Esophagus muscularis mucosa (tissue), 4 donors: ENCODE results near the gene PLCL1. TPM values are rescaled to one million over a fixed set of nuclear protein-coding genes. Genes with fewer than 3 reads are reported as not detected.

Experiments
- DNase-seq: peaks from one replicate; pipeline ENCODE4 v3.0.0-alpha.2; 2017; ENCODE audit errors: extremely low spot score
- H3K27ac ChIP-seq, 4 donors: fragments of 200-600 bp; sonication (generic); replicated peaks in 1 of 4; 1 replicate in 3 of 4; 2 replicates in 1 of 4; pipeline ENCODE4 v1.5.1; 2016 to 2019; ENCODE audit warnings: mild to moderate bottlenecking in 1 of 4
- H3K27me3 ChIP-seq, 4 donors: fragments of 200-600 bp; sonication (generic); one replicate each; pipeline versions ENCODE4 v1.5.1 to v1.6.0; 2016 to 2019
- H3K36me3 ChIP-seq, 4 donors: fragments of 200-600 bp; sonication (generic); one replicate each; pipeline ENCODE4 v1.5.1; 2016 to 2019
- H3K4me1 ChIP-seq, 4 donors: fragments of 200-600 bp; sonication (generic); one replicate each; pipeline ENCODE4 v1.5.1; 2016 to 2019
- H3K4me3 ChIP-seq, 4 donors: fragments of 200-600 bp; sonication (generic); 1 replicate in 2 of 4; 2 replicates in 2 of 4; pipeline ENCODE4 v1.5.1; 2016 to 2019; ENCODE audit warnings: mild to moderate bottlenecking in 4 of 4, moderate library complexity in 1 of 4
- H3K9me3 ChIP-seq, 4 donors: fragments of 200-600 bp; sonication (generic); 1 replicate in 3 of 4; 2 replicates in 1 of 4; pipeline ENCODE4 v1.5.1; 2016 to 2019
- EP300 ChIP-seq: sonication (generic); formaldehyde crosslinking; IDR thresholded peaks from one replicate; pipeline ENCODE4 v1.6.1; 2017; ENCODE audit warnings: antibody characterized with exemption
- POLR2A ChIP-seq: fragments of 450-650 bp; IDR thresholded peaks from one replicate; pipeline ENCODE4 v1.6.1; 2017; ENCODE audit warnings: antibody characterized with exemption, moderate library complexity, mild to moderate bottlenecking, low read depth
- POLR2AphosphoS5 ChIP-seq, 2 donors: sonication (generic); formaldehyde crosslinking; IDR thresholded peaks; one replicate each; pipeline ENCODE4 v1.6.1; 2017; ENCODE audit warnings: antibody characterized with exemption in 2 of 2
- WGBS: methylation state at CpG from one replicate; pipeline ENCODE4 v1.1.5; 2018; 5-methylcytosine and 5-hydroxymethylcytosine counted together
- intact Hi-C: fragments of 100-400 bp; cut with DNase I; formaldehyde crosslinking; loops from one replicate; pipeline ENCODE4 v1.15.1; 2023
- total RNA-seq, 4 donors: library from RNA; depleted of rRNA; stranded (reverse); fragments of >200 nt; gene quantifications; one replicate each; pipeline versions ENCODE4 v1.1.0 to v1.2.1, GENCODE V29; 2016
- TF ChIP-seq, protein P1 (sequence below), 3 experiments: fragments of 200-600 bp in 2 of 3; fragments of 450-650 bp in 1 of 3; sonication (generic) in 2 of 3; IDR thresholded peaks; one replicate each; pipeline ENCODE4 v1.5.1; 2017 to 2019; ENCODE audit warnings: antibody characterized with exemption in 3 of 3, mild to moderate bottlenecking in 2 of 3, moderate library complexity in 1 of 3

Gene PLCL1
- total RNA-seq, 4 donors from 2014 or later: 67.3 to 86.2 (median 79.2) TPM

- Histone ChIP-seq H3K27ac (peak overlapping the region; percentile 35 to 68 (median 66)), H3K36me3 (no peaks in the 10 kb centered on the region), H3K4me3 (no peak overlapping the region), H3K9me3 (no peaks in the 10 kb centered on the region), H3K4me1 (peaks cover 25 to 64% (median 49%) of the 10 kb centered on the region in 4 donors), H3K27me3 (no peaks in the 10 kb centered on the region)
- WGBS: 50% methylated on average over 7 of the region's 7 CpGs
- intact Hi-C loops: no loop called here
- no peak for TF ChIP-seq POLR2A
- DNase-seq: no peak
Observed at GRCh38 chr2:197847651-197848401, 43.4 kb downstream of the PLCL1 start.

DNA sequence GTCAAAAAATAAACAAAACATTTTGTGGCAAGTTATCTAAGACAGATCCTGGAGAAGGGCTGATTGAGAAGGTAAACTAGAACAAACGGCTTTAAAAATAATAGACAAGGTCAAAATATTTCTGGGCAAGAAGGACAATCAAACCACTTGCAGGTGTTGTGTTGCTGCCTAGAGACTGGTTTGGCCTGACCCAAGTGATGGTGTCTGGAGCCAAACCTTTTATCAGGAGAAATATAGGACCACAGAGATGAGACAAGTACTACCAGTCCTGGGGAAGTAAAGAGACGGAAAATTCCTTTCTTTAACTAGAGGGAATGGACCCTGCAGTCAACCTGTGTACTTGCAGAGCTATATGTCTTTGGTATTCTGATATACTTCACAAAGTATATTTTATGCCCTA is 44.2 kb downstream of the PLCL1 start:
- Histone ChIP-seq H3K4me3 (no peak overlapping the region), H3K27ac (peak overlapping the region; percentile 35 to 68 (median 66)), H3K27me3 (no peaks in the 10 kb centered on the region), H3K9me3 (no peaks in the 10 kb centered on the region), H3K36me3 (no peaks in the 10 kb centered on the region), H3K4me1 (peaks cover 30 to 64% (median 51%) of the 10 kb centered on the region in 4 donors)
- intact Hi-C loops: no loop called here
- TF ChIP-seq EP300 (no peak), POLR2A (no peak), POLR2AphosphoS5 (IDR thresholded peaks at IDR 0.05) (no peak)
- TF ChIP-seq, protein P1, sequence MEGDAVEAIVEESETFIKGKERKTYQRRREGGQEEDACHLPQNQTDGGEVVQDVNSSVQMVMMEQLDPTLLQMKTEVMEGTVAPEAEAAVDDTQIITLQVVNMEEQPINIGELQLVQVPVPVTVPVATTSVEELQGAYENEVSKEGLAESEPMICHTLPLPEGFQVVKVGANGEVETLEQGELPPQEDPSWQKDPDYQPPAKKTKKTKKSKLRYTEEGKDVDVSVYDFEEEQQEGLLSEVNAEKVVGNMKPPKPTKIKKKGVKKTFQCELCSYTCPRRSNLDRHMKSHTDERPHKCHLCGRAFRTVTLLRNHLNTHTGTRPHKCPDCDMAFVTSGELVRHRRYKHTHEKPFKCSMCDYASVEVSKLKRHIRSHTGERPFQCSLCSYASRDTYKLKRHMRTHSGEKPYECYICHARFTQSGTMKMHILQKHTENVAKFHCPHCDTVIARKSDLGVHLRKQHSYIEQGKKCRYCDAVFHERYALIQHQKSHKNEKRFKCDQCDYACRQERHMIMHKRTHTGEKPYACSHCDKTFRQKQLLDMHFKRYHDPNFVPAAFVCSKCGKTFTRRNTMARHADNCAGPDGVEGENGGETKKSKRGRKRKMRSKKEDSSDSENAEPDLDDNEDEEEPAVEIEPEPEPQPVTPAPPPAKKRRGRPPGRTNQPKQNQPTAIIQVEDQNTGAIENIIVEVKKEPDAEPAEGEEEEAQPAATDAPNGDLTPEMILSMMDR (IDR thresholded peaks at IDR 0.05): no peak
- WGBS: 59% methylated on average over 2 of the region's 2 CpGs
- no peak for DNase-seq

DNA sequence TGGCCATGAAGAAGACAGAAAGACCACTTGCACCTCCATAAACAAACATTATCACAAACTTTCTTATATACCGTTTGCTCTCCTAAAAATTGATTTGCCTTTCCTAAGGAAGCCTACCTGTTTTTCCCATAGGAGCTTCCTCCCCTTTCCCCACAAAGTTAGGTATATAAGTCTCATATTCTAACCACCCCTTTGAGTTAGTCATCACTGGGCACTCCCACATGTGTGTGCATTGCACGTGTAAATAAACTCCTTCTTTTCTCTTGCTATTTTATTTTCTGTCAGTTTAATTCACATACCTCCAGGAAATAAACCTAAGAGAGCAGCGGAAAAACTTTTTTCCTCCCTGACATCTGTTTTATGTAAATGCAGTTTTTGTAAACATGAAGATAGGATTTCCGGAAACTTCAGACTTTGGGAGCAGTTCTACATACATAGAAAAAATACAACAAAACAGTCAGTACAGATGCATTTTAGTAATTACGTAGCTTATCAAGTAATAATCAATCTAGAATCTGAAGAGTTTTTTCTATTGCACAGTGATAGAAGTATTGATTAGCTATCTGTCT is 46.6 kb downstream of the PLCL1 start:
- H3K27ac ChIP-seq: no peak overlapping the region
- H3K9me3 ChIP-seq: no peaks in the 10 kb centered on the region
- no peak for DNase-seq
- H3K4me3 ChIP-seq: no peak overlapping the region
- H3K27me3 ChIP-seq: no peaks in the 10 kb centered on the region
- H3K4me1 ChIP-seq: peaks cover 30 to 69% (median 48%) of the 10 kb centered on the region in 4 donors
- TF ChIP-seq, protein P1 (IDR thresholded peaks at IDR 0.05): no peak
- TF ChIP-seq POLR2A (no peak), POLR2AphosphoS5 (IDR thresholded peaks at IDR 0.05) (no peak), EP300 (no peak)
- H3K36me3 ChIP-seq: no peaks in the 10 kb centered on the region
- WGBS: 66% methylated on average over 5 of the region's 5 CpGs
- intact Hi-C loops: no loop called here

DNA sequence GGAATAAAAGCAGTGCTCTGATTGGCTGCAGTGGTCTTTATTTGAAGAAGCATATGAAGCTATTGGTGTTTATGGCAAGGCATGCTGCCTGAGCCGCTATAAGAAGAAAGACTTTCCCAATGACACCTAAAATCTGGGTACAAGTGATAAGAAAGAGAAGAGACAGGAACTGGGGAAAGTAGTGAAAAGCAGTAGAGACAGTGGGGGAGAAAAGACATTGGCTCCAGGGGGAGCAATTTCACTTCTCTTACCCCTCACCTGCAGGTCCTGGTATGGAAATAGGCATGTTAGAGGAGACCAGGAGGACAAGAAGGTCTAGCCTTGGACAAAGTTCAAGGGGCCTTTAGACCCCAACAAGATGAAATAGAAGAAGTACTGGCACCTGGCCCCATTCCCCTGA is 47.1 kb downstream of the PLCL1 start:
- no peak overlapping the region for H3K4me3 ChIP-seq
- TF ChIP-seq POLR2A: no peak
- TF ChIP-seq POLR2AphosphoS5 (IDR thresholded peaks at IDR 0.05): no peak
- TF ChIP-seq EP300: no peak
- TF ChIP-seq, protein P1 (IDR thresholded peaks at IDR 0.05): no peak
- no peaks in the 10 kb centered on the region for H3K9me3 ChIP-seq
- H3K27me3 ChIP-seq: no peaks in the 10 kb centered on the region
- H3K36me3 ChIP-seq: no peaks in the 10 kb centered on the region
- intact Hi-C loops: no loop called here
- no peak overlapping the region for H3K27ac ChIP-seq
- no peak for DNase-seq
- WGBS: 82% methylated on average over 1 of the region's 1 CpG
- H3K4me1 ChIP-seq: peaks cover 29 to 64% (median 44%) of the 10 kb centered on the region in 4 donors

GRCh38 chr2:197852108-197852507 is 47.7 kb downstream of the PLCL1 start:
- Histone ChIP-seq H3K4me3 (no peak overlapping the region), H3K27me3 (no peaks in the 10 kb centered on the region), H3K9me3 (no peaks in the 10 kb centered on the region), H3K4me1 (peaks cover 22 to 58% (median 38%) of the 10 kb centered on the region in 4 donors), H3K36me3 (no peaks in the 10 kb centered on the region), H3K27ac (no peak overlapping the region)
- 51% methylated on average over 2 of the region's 2 CpGs for WGBS
- intact Hi-C loops: no loop called here
- no peak for TF ChIP-seq POLR2AphosphoS5 (IDR thresholded peaks at IDR 0.05)
- TF ChIP-seq EP300: no peak
- TF ChIP-seq, protein P1 (IDR thresholded peaks at IDR 0.05): no peak
- TF ChIP-seq POLR2A: no peak
- no peak for DNase-seq
